ENCODE measurements around the gene ZNF230.

The ZNF230 gene

GRCh38 chr19:44002566-44003460 lies at the start of gene ZNF230:
TSS of gene ZNF230 (plus strand) at chr19:44002957. CDS start at chr19:44007079, 4,122 bp downstream.
- peak; percentile 96 for DNase-seq (ENCODE audit: low spot score)

GRCh38 chr19:43956827-43957226 lies 45.9 kb upstream of the ZNF230 start:
- DNase-seq (ENCODE audit: low spot score), result no peak

GRCh38 chr19:43957891-43958290 lies 44.9 kb upstream of the ZNF230 start:
- no peak for DNase-seq (ENCODE audit: low spot score)

GRCh38 chr19:43960411-43960810 lies 42.3 kb upstream of the ZNF230 start:
- DNase-seq (ENCODE audit: low spot score), result no peak

- DNase-seq (ENCODE audit: low spot score), result no peak
These were observed 36.6 kb upstream of the ZNF230 start for GRCh38 chr19:43966079-43966694.

GRCh38 chr19:43976732-43977131 lies 26.0 kb upstream of the ZNF230 start:
- no peak for DNase-seq (ENCODE audit: low spot score)

- no peak for DNase-seq (ENCODE audit: low spot score)
These were observed 19.2 kb upstream of the ZNF230 start for GRCh38 chr19:43983544-43983911.

GRCh38 chr19:43983912-43984686 lies 18.7 kb upstream of the ZNF230 start, which contains the start of gene ZNF155:
TSS of gene ZNF155 (plus strand) at chr19:43984188. CDS start at chr19:43988544, 4,356 bp downstream.
- peak; percentile 97 for DNase-seq (ENCODE audit: low spot score)

- DNase-seq (ENCODE audit: low spot score), result no peak
These were observed 18.1 kb upstream of the ZNF230 start for GRCh38 chr19:43984687-43985000.

- DNase-seq (ENCODE audit: low spot score), result no peak
These were observed 5.0 kb upstream of the ZNF230 start for GRCh38 chr19:43997631-43998290.

- DNase-seq (ENCODE audit: low spot score), result no peak
These were observed 568 bp upstream of the ZNF230 start for GRCh38 chr19:44002212-44002565.

- peak; percentile 1 for DNase-seq (ENCODE audit: low spot score)
These were observed 778 bp downstream of the ZNF230 start for GRCh38 chr19:44003461-44004009.

GRCh38 chr19:44005973-44006372 lies 3.2 kb downstream of the ZNF230 start:
- DNase-seq (ENCODE audit: low spot score), result no peak

- DNase-seq (ENCODE audit: low spot score), result no peak
These were observed 4.7 kb downstream of the ZNF230 start for GRCh38 chr19:44007473-44007872.

- no peak for DNase-seq (ENCODE audit: low spot score)
These were observed 7.7 kb downstream of the ZNF230 start for GRCh38 chr19:44010468-44010867.

- no peak for DNase-seq (ENCODE audit: low spot score)
These were observed 16.7 kb downstream of the ZNF230 start for GRCh38 chr19:44019498-44019897.

GRCh38 chr19:44021221-44021620 lies 18.5 kb downstream of the ZNF230 start:
- DNase-seq (ENCODE audit: low spot score), result no peak

- DNase-seq (ENCODE audit: low spot score), result no peak
These were observed 22.1 kb downstream of the ZNF230 start for GRCh38 chr19:44024900-44025216.

GRCh38 chr19:44025217-44025936 lies 22.6 kb downstream of the ZNF230 start, which contains the start of gene ZNF222:
TSS of gene ZNF222 (plus strand) at chr19:44025379. CDS start at chr19:44025437, 58 bp downstream.
- peak; percentile 85 for DNase-seq (ENCODE audit: low spot score)

- no peak for DNase-seq (ENCODE audit: low spot score)
These were observed 23.9 kb downstream of the ZNF230 start for GRCh38 chr19:44026622-44027021.

GRCh38 chr19:44032001-44032610 lies 29.3 kb downstream of the ZNF230 start:
- DNase-seq (ENCODE audit: low spot score), result no peak

All from globus pallidus (tissue), 1 donor.